A549 (cell line): ENCODE data around the gene KCNJ14.

ENCODE experiments used
- HMGXB4 ChIP-seq: fragments of 250-450 bp; sonication (Bioruptor Pico); IDR thresholded peaks from 2 replicates; pipeline ENCODE4 v1.5.0; 2021; ENCODE audit warnings: mild to moderate bottlenecking, moderate library complexity, borderline replicate concordance
- MYC ChIP-seq: IDR thresholded peaks from 2 replicates; pipeline ENCODE4 v1.6.1; 2012; ENCODE audit warnings: mild to moderate bottlenecking, inconsistent platforms, low read length, improper control_type of control experiment, borderline replicate concordance

GRCh38 chr19:48492925-48493717 is 37.7 kb downstream of the KCNJ14 start:
- TF ChIP-seq MYC (no peak; the same call in 1 of the 2 replicates), HMGXB4 (CRISPR knock-in tag) (no peak)
